Caco-2 (cell line): ENCODE measurements around the gene MRTFA. TPM values are rescaled to one million over a fixed set of nuclear protein-coding genes. Genes with fewer than 3 reads are reported as not detected.

ENCODE experiments used
- BruUV-seq: library from RNA; stranded (reverse); fragments of 400-500 nt; replicated peaks from 2 replicates; lab custom pipeline; 2021; lab: Mats Ljungman, UMichigan
- CTCF ChIA-PET: fragments of 300-600 bp; sonication (Branson Sonifier 250); formaldehyde crosslinking; loops from one replicate; lab custom pipeline; 2022; ENCODE audit warnings: antibody characterized with exemption; lab: Charles Lee
- POLR2A ChIA-PET: fragments of 300-600 bp; sonication (Branson Sonifier 250); formaldehyde crosslinking; loops from one replicate; lab custom pipeline; 2022; ENCODE audit warnings: antibody characterized with exemption; lab: Charles Lee
- DNase-seq, 2 experiments: peaks; one replicate each; pipeline versions ENCODE4 v3.0.0 to v3.0.0-alpha.2; 2020 to 2022
- H3K27me3 ChIP-seq: replicated peaks from 2 replicates; pipeline ENCODE4 v1.6.0; 2011; ENCODE audit warnings: low read length; ENCODE audit not compliant: control insufficient read depth, insufficient read depth
- H3K36me3 ChIP-seq: 2 replicates; pipeline ENCODE4 v1.5.1; 2011; ENCODE audit warnings: low read length; ENCODE audit not compliant: control insufficient read depth, insufficient read depth
- H3K4me1 ChIP-seq: fragments of 250-450 bp; sonication (Bioruptor Pico); 2 replicates; pipeline ENCODE4 v1.5.1; 2020; ENCODE audit warnings: mild to moderate bottlenecking
- H3K4me3 ChIP-seq: 2 replicates; pipeline ENCODE4 v1.5.1; 2011; ENCODE audit warnings: low read depth, mild to moderate bottlenecking, control low read depth, low read length
- H3K9me3 ChIP-seq: fragments of 250-450 bp; sonication (Bioruptor Pico); 2 replicates; pipeline ENCODE4 v1.5.1; 2020; ENCODE audit warnings: mild to moderate bottlenecking, moderate library complexity
- H3K27ac Mint-ChIP-seq: one replicate; pipeline ENCODE4 v1.8.0; 2022; ENCODE audit warnings: mixed read lengths; ENCODE audit not compliant: unreplicated experiment
- H3K27me3 Mint-ChIP-seq: one replicate; pipeline ENCODE4 v1.8.0; 2022; ENCODE audit warnings: mixed read lengths; ENCODE audit not compliant: insufficient read depth, unreplicated experiment
- H3K36me3 Mint-ChIP-seq: one replicate; pipeline ENCODE4 v1.8.0; 2022; ENCODE audit warnings: mild to moderate bottlenecking, mixed read lengths; ENCODE audit not compliant: insufficient read depth, unreplicated experiment
- H3K4me1 Mint-ChIP-seq: one replicate; pipeline ENCODE4 v1.8.0; 2022; ENCODE audit warnings: low read depth, mixed read lengths; ENCODE audit not compliant: unreplicated experiment
- H3K4me3 Mint-ChIP-seq: one replicate; pipeline ENCODE4 v1.8.0; 2022; ENCODE audit warnings: mild to moderate bottlenecking, moderate library complexity, mixed read lengths; ENCODE audit not compliant: unreplicated experiment
- H3K9me3 Mint-ChIP-seq: one replicate; pipeline ENCODE4 v1.8.0; 2022; ENCODE audit warnings: mixed read lengths; ENCODE audit not compliant: unreplicated experiment
- intact Hi-C: fragments of 100-400 bp; cut with micrococcal nuclease; formaldehyde crosslinking; loops from one replicate; pipeline ENCODE4 v1.10.0; 2022; ENCODE audit not compliant: unreplicated experiment
- total RNA-seq: library from RNA; stranded (reverse); gene quantifications from 2 replicates; pipeline ENCODE4 v1.2.3, GENCODE V29; 2022
- TF ChIP-seq, protein P1 (sequence below), 2 experiments: fragments of 200-600 bp in 1 of 2; IDR thresholded peaks; 1 replicate in 1 of 2; 2 replicates in 1 of 2; pipeline versions ENCODE4 v1.5.1 to v1.8.0; 2011 to 2022; ENCODE audit warnings: antibody characterized with exemption in 1 of 2, control low read depth in 1 of 2, inconsistent platforms in 1 of 2, low read depth in 1 of 2, low read length in 1 of 2, mild to moderate bottlenecking in 1 of 2, moderate library complexity in 1 of 2; ENCODE audit not compliant: insufficient read depth in 1 of 2, severe bottlenecking in 1 of 2, unreplicated experiment in 1 of 2

MRTFA gene
- total RNA-seq, 1 experiment from 2014 or later = 38.7 TPM

DNA sequence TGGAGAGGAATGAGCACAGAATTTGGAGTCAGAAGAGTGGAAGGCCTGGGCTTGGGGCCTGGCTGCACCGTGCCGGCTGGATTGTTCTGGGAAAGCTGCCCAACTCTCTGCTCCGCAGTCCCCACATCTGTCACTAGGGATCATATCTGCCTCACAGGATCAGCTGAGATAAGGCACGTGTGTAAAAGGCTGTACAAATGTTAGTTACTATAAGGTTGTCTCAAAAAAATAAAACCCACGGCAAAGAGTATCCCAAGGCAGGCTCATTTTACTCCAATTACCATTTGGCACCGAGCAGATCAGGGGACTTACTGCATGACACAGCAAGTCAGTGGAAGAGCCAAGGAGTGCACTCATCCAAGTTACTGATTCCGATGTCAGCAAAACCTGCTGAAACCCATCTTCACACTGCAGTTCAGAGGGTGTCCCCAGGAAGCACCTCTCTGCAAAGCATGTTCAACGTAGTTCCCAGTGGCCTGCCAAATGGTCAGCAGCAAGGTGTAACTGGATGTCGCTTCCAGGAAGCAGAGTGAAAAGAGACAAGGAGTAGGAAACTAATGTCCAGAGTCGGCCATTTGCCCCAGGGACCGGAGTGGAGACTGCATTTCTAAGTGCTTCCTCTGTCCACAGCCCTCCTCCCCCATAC, 18.1 kb upstream of the MRTFA start:
- Mint-ChIP-seq H3K9me3 (no peaks in the 10 kb centered on the region), H3K27me3 (peaks cover 3% of the 10 kb centered on the region), H3K4me3 (no peak overlapping the region), H3K27ac (no peak overlapping the region), H3K4me1 (peaks cover 9% of the 10 kb centered on the region), H3K36me3 (peaks cover 12% of the 10 kb centered on the region)
- Histone ChIP-seq H3K36me3 (no peaks in the 10 kb centered on the region), H3K27me3 (no peaks in the 10 kb centered on the region), H3K4me3 (no peak overlapping the region), H3K9me3 (no peaks in the 10 kb centered on the region), H3K4me1 (peaks cover 13% of the 10 kb centered on the region)
- ChIA-PET POLR2A (no interaction called here), CTCF (interaction anchor here (0.6 kb wide), 2 partner anchors 17 to 245 kb away, joined by 3 to 8 read pairs; no protein-coding TSS in a partner anchor)
- intact Hi-C loops = no loop called here
- no TSS peak for BruUV-seq
- peak in 1 of 2 experiments; percentile 48 for DNase-seq
- TF ChIP-seq, protein P1, sequence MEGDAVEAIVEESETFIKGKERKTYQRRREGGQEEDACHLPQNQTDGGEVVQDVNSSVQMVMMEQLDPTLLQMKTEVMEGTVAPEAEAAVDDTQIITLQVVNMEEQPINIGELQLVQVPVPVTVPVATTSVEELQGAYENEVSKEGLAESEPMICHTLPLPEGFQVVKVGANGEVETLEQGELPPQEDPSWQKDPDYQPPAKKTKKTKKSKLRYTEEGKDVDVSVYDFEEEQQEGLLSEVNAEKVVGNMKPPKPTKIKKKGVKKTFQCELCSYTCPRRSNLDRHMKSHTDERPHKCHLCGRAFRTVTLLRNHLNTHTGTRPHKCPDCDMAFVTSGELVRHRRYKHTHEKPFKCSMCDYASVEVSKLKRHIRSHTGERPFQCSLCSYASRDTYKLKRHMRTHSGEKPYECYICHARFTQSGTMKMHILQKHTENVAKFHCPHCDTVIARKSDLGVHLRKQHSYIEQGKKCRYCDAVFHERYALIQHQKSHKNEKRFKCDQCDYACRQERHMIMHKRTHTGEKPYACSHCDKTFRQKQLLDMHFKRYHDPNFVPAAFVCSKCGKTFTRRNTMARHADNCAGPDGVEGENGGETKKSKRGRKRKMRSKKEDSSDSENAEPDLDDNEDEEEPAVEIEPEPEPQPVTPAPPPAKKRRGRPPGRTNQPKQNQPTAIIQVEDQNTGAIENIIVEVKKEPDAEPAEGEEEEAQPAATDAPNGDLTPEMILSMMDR (IDR thresholded peaks at IDR 0.05; ENCODE audit: insufficient read depth in 1 of 2, low read depth in 1 of 2, low read length in 1 of 2, severe bottlenecking in 1 of 2, unreplicated experiment in 1 of 2) = no peak

DNA sequence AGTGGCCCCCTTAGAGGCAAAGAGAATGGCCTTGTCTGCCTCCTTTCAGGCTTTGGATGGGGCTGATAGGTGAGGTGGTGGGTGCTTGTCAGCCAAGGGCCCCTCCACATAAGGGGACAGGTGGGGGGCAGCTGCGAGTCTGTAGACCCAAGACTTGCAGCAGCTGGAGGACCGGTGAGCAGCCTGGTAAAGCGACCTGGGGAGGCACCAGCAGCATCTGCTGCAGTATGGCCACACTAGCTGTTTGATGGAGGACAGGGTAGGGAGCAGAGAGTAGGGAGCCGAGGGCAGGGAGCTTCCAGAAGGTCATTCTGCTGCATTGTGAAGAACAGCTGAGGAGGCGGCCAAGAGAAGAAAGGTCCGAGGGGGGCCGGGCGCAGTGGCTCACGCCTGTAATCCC, 16.8 kb upstream of the MRTFA start:
- CTCF ChIA-PET = interaction anchor here (1.1 to 3.3 kb wide), 3 partner anchors 59 to 217 kb away, joined by 3 to 11 read pairs (median 6); no protein-coding TSS in a partner anchor
- Mint-ChIP-seq H3K4me3 (no peak overlapping the region), H3K27me3 (no peaks in the 10 kb centered on the region), H3K36me3 (peaks cover 7% of the 10 kb centered on the region), H3K9me3 (no peaks in the 10 kb centered on the region), H3K27ac (peak overlapping the region; percentile 98), H3K4me1 (peaks cover 9% of the 10 kb centered on the region)
- no peak overlapping the region for H3K4me3 ChIP-seq
- H3K27me3 ChIP-seq = no peaks in the 10 kb centered on the region
- TF ChIP-seq, protein P1 (IDR thresholded peaks at IDR 0.05; ENCODE audit: insufficient read depth in 1 of 2, low read depth in 1 of 2, low read length in 1 of 2, severe bottlenecking in 1 of 2, unreplicated experiment in 1 of 2) = no peak
- no peak for DNase-seq
- no peaks in the 10 kb centered on the region for H3K9me3 ChIP-seq
- H3K4me1 ChIP-seq = peaks cover 13% of the 10 kb centered on the region
- no peaks in the 10 kb centered on the region for H3K36me3 ChIP-seq
- intact Hi-C loops = no loop called here
- POLR2A ChIA-PET = interaction anchor here (0.6 kb wide), 1 partner anchor 106 kb away, joined by 3 read pairs; no protein-coding TSS in a partner anchor
- no TSS peak for BruUV-seq

DNA sequence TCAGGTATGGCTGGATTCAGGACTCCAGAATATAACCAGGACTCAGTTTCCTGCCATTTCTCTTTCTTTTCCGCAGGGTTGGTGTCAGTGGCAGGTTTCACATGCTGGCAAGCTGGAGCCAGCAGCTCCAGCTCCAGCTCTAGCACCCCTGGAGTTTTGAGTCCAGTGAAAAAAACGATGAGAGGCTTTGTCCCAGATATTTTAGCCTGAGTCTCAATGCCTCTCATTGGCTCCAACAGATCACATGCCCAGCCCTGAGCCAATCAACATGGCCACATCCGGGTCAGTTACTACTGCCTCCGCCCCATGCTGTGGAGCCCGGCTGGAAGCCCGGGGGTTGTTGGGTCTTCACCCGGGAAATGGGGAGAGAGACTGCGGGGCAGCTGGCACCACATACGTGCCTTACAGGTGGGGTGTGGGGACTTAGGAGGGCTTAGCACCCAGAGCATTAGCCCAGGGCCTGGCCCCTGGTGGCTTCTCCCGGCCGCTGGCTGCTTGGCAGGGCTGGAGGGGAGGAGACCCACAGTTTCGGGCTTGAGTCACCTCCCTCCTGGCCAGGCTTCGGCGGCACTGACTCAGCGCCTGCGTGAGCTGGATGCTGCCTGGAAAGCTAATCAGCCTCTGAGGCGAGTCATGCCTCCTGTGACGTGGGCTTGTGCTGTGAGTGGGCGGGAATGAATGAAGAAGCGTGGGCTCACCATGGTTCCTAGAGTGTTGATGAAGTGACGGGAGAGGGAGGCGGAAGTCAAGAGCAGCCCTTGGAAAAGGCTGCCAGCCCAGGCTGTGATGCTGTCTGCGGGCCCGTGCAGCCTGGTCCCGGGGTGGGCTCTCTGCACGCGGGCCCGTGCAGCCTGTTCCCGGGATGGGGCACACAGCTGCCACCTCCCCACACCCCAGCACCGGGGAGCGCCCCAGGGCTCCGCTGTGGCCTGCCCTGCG, 15.3 kb upstream of the MRTFA start:
- no peaks in the 10 kb centered on the region for H3K9me3 ChIP-seq
- DNase-seq = peak; percentile 93 to 94
- no peaks in the 10 kb centered on the region for H3K27me3 ChIP-seq
- H3K4me1 Mint-ChIP-seq = peaks cover 9% of the 10 kb centered on the region
- no peaks in the 10 kb centered on the region for H3K36me3 ChIP-seq
- peak overlapping the region; percentile 98 for H3K27ac Mint-ChIP-seq
- H3K9me3 Mint-ChIP-seq = no peaks in the 10 kb centered on the region
- peak overlapping the region; percentile 86 for H3K4me3 Mint-ChIP-seq
- peaks cover 7% of the 10 kb centered on the region for H3K36me3 Mint-ChIP-seq
- BruUV-seq = TSS peak; percentile 60
- intact Hi-C loops = no loop called here
- peak overlapping the region; percentile 73 for H3K4me3 ChIP-seq
- CTCF ChIA-PET = interaction anchor here (0.6 to 3.3 kb wide), 4 partner anchors 31 to 257 kb away, joined by 3 to 11 read pairs (median 4); no protein-coding TSS in a partner anchor
- POLR2A ChIA-PET = interaction anchor here (0.6 to 2.5 kb wide), 10 partner anchors 15 to 608 kb away, joined by 3 to 14 read pairs (median 4); partner anchors contain the start of genes MRTFA, SLC25A17, ST13 and XPNPEP3
- no peaks in the 10 kb centered on the region for H3K27me3 Mint-ChIP-seq
- peaks cover 13% of the 10 kb centered on the region for H3K4me1 ChIP-seq
- TF ChIP-seq, protein P1 (IDR thresholded peaks at IDR 0.05; ENCODE audit: insufficient read depth in 1 of 2, low read depth in 1 of 2, low read length in 1 of 2, severe bottlenecking in 1 of 2, unreplicated experiment in 1 of 2) = no peak
